Measurements from ENCODE around the gene COPG2.

COPG2 gene

GRCh38 chr7:130650611-130651120 lies 17.9 kb downstream of the COPG2 start:
- Histone ChIP-seq H3K4me2 (no peak overlapping the region), H3K4me1 (ENCODE audit: low read depth, poor library complexity, severe bottlenecking) (no peaks in the 10 kb centered on the region), H3K9ac (no peak overlapping the region), H2AFZ (ENCODE audit: low read depth) (no peak overlapping the region), H3K36me3 (ENCODE audit: insufficient read depth) (no peaks in the 10 kb centered on the region), H3K27ac (no peak overlapping the region), H3K4me3 (IDR thresholded peaks at IDR 0.05; ENCODE audit: insufficient read depth, low read depth, low read length) (no peak overlapping the region), H3K27me3 (ENCODE audit: insufficient read depth, low read depth) (no peaks in the 10 kb centered on the region), H4K20me1 (ENCODE audit: insufficient read depth) (no peaks in the 10 kb centered on the region), H3K79me2 (ENCODE audit: insufficient read depth, low read depth) (no peaks in the 10 kb centered on the region)
- TF ChIP-seq CTCF (conservative IDR thresholded peaks at IDR 0.05; ENCODE audit: low read depth, low read length), result no peak

- H3K4me3 ChIP-seq (IDR thresholded peaks at IDR 0.05; ENCODE audit: insufficient read depth, low read depth, low read length), result no peak overlapping the region
- no peak overlapping the region for H2AFZ ChIP-seq (ENCODE audit: low read depth)
- no peaks in the 10 kb centered on the region for H3K79me2 ChIP-seq (ENCODE audit: insufficient read depth, low read depth)
- H4K20me1 ChIP-seq (ENCODE audit: insufficient read depth), result no peaks in the 10 kb centered on the region
- no peaks in the 10 kb centered on the region for H3K27me3 ChIP-seq (ENCODE audit: insufficient read depth, low read depth)
- no peak overlapping the region for H3K9ac ChIP-seq
- no peaks in the 10 kb centered on the region for H3K4me1 ChIP-seq (ENCODE audit: low read depth, poor library complexity, severe bottlenecking)
- H3K27ac ChIP-seq, result no peak overlapping the region
- H3K36me3 ChIP-seq (ENCODE audit: insufficient read depth), result no peaks in the 10 kb centered on the region
- H3K4me2 ChIP-seq, result no peak overlapping the region
- TF ChIP-seq CTCF (conservative IDR thresholded peaks at IDR 0.05; ENCODE audit: low read depth, low read length), result no peak
Measured at GRCh38 chr7:130649004-130649790, 19.4 kb downstream of the COPG2 start.

GRCh38 chr7:130648580-130648979 lies 20.0 kb downstream of the COPG2 start:
- H3K27me3 ChIP-seq (ENCODE audit: insufficient read depth, low read depth), result no peaks in the 10 kb centered on the region

GRCh38 chr7:130642383-130642782 lies 26.2 kb downstream of the COPG2 start:
- no peaks in the 10 kb centered on the region for H3K4me1 ChIP-seq (ENCODE audit: low read depth, poor library complexity, severe bottlenecking)
- H2AFZ ChIP-seq (ENCODE audit: low read depth), result no peak overlapping the region
- no peaks in the 10 kb centered on the region for H3K79me2 ChIP-seq (ENCODE audit: insufficient read depth, low read depth)
- no peak for TF ChIP-seq CTCF (conservative IDR thresholded peaks at IDR 0.05; ENCODE audit: low read depth, low read length)
- no peak overlapping the region for H3K27ac ChIP-seq
- H3K4me3 ChIP-seq (IDR thresholded peaks at IDR 0.05; ENCODE audit: insufficient read depth, low read depth, low read length), result no peak overlapping the region
- no peaks in the 10 kb centered on the region for H4K20me1 ChIP-seq (ENCODE audit: insufficient read depth)
- H3K36me3 ChIP-seq (ENCODE audit: insufficient read depth), result no peaks in the 10 kb centered on the region
- H3K9ac ChIP-seq, result no peak overlapping the region
- H3K27me3 ChIP-seq (ENCODE audit: insufficient read depth, low read depth), result no peaks in the 10 kb centered on the region
- no peak overlapping the region for H3K4me2 ChIP-seq

More at GRCh38 chr7:130648580-130648979, 20.0 kb downstream of the COPG2 start:
- no peaks in the 10 kb centered on the region for H3K79me2 ChIP-seq (ENCODE audit: insufficient read depth, low read depth)
- H3K4me2 ChIP-seq, result no peak overlapping the region
- H3K4me1 ChIP-seq (ENCODE audit: low read depth, poor library complexity, severe bottlenecking), result no peaks in the 10 kb centered on the region
- TF ChIP-seq CTCF (conservative IDR thresholded peaks at IDR 0.05; ENCODE audit: low read depth, low read length), result no peak
- H3K36me3 ChIP-seq (ENCODE audit: insufficient read depth), result no peaks in the 10 kb centered on the region
- no peaks in the 10 kb centered on the region for H4K20me1 ChIP-seq (ENCODE audit: insufficient read depth)
- no peak overlapping the region for H2AFZ ChIP-seq (ENCODE audit: low read depth)
- H3K9ac ChIP-seq, result no peak overlapping the region
- no peak overlapping the region for H3K4me3 ChIP-seq (IDR thresholded peaks at IDR 0.05; ENCODE audit: insufficient read depth, low read depth, low read length)
- H3K27ac ChIP-seq, result no peak overlapping the region

Measured in KMS-11 (cell line).